ENCODE data around the gene TAF13. TPM values are rescaled to one million over a fixed set of nuclear protein-coding genes. Genes with fewer than 3 reads are reported as not detected.

The TAF13 gene
- total and polyA plus RNA-seq, 9 of the 15 experiments (the other 6 are each of a cell fraction or from before 2014, with no cell fraction given) = 14.9 to 77.2 (median 38.7) TPM

- TF ChIP-seq, protein P1, sequence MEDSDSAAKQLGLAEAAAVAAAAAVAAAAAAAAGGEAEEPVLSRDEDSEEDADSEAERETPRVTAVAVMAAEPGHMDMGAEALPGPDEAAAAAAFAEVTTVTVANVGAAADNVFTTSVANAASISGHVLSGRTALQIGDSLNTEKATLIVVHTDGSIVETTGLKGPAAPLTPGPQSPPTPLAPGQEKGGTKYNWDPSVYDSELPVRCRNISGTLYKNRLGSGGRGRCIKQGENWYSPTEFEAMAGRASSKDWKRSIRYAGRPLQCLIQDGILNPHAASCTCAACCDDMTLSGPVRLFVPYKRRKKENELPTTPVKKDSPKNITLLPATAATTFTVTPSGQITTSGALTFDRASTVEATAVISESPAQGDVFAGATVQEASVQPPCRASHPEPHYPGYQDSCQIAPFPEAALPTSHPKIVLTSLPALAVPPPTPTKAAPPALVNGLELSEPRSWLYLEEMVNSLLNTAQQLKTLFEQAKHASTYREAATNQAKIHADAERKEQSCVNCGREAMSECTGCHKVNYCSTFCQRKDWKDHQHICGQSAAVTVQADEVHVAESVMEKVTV (CRISPR knock-in tag; IDR thresholded peaks at IDR 0.05) = peak; percentile 41
- TF ChIP-seq ZNF224 (CRISPR knock-in tag; IDR thresholded peaks at IDR 0.05) (no peak), NEUROD1 (IDR thresholded peaks at IDR 0.05; ENCODE audit: borderline replicate concordance, low read depth, low read length, partially characterized antibody) (peak; percentile 38), NR4A1 (CRISPR knock-in tag; IDR thresholded peaks at IDR 0.05) (no peak), NR4A1 (tag; IDR thresholded peaks at IDR 0.05) (no peak), CC2D1A (IDR thresholded peaks at IDR 0.05) (peak; percentile 58), KLF16 (IDR thresholded peaks at IDR 0.05) (peak; percentile 62; the same call in 1 of the 2 replicates), KDM2B (CRISPR knock-in tag; IDR thresholded peaks at IDR 0.05) (0 out of 2 replicates have a peak, but pooled peaks have one; percentile 57), GATAD2A (IDR thresholded peaks at IDR 0.05) (no peak), NR2F6 (CRISPR knock-in tag; IDR thresholded peaks at IDR 0.05) (no peak), FOXJ3 (CRISPR knock-in tag; IDR thresholded peaks at IDR 0.05) (peak; percentile 78; the same call in 1 of the 2 replicates)
- TF ChIP-seq, protein P2, sequence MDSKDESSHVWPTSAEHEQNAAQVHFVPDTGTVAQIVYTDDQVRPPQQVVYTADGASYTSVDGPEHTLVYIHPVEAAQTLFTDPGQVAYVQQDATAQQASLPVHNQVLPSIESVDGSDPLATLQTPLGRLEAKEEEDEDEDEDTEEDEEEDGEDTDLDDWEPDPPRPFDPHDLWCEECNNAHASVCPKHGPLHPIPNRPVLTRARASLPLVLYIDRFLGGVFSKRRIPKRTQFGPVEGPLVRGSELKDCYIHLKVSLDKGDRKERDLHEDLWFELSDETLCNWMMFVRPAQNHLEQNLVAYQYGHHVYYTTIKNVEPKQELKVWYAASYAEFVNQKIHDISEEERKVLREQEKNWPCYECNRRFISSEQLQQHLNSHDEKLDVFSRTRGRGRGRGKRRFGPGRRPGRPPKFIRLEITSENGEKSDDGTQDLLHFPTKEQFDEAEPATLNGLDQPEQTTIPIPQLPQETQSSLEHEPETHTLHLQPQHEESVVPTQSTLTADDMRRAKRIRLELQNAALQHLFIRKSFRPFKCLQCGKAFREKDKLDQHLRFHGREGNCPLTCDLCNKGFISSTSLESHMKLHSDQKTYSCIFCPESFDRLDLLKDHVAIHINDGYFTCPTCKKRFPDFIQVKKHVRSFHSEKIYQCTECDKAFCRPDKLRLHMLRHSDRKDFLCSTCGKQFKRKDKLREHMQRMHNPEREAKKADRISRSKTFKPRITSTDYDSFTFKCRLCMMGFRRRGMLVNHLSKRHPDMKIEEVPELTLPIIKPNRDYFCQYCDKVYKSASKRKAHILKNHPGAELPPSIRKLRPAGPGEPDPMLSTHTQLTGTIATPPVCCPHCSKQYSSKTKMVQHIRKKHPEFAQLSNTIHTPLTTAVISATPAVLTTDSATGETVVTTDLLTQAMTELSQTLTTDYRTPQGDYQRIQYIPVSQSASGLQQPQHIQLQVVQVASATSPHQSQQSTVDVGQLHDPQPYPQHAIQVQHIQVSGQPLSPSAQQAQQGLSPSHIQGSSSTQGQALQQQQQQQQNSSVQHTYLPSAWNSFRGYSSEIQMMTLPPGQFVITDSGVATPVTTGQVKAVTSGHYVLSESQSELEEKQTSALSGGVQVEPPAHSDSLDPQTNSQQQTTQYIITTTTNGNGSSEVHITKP (IDR thresholded peaks at IDR 0.05; ENCODE audit: partially characterized antibody) = no peak
- TF ChIP-seq, protein P3, sequence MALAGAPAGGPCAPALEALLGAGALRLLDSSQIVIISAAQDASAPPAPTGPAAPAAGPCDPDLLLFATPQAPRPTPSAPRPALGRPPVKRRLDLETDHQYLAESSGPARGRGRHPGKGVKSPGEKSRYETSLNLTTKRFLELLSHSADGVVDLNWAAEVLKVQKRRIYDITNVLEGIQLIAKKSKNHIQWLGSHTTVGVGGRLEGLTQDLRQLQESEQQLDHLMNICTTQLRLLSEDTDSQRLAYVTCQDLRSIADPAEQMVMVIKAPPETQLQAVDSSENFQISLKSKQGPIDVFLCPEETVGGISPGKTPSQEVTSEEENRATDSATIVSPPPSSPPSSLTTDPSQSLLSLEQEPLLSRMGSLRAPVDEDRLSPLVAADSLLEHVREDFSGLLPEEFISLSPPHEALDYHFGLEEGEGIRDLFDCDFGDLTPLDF (CRISPR knock-in tag; IDR thresholded peaks at IDR 0.05) = no peak
- TF ChIP-seq, protein P4, sequence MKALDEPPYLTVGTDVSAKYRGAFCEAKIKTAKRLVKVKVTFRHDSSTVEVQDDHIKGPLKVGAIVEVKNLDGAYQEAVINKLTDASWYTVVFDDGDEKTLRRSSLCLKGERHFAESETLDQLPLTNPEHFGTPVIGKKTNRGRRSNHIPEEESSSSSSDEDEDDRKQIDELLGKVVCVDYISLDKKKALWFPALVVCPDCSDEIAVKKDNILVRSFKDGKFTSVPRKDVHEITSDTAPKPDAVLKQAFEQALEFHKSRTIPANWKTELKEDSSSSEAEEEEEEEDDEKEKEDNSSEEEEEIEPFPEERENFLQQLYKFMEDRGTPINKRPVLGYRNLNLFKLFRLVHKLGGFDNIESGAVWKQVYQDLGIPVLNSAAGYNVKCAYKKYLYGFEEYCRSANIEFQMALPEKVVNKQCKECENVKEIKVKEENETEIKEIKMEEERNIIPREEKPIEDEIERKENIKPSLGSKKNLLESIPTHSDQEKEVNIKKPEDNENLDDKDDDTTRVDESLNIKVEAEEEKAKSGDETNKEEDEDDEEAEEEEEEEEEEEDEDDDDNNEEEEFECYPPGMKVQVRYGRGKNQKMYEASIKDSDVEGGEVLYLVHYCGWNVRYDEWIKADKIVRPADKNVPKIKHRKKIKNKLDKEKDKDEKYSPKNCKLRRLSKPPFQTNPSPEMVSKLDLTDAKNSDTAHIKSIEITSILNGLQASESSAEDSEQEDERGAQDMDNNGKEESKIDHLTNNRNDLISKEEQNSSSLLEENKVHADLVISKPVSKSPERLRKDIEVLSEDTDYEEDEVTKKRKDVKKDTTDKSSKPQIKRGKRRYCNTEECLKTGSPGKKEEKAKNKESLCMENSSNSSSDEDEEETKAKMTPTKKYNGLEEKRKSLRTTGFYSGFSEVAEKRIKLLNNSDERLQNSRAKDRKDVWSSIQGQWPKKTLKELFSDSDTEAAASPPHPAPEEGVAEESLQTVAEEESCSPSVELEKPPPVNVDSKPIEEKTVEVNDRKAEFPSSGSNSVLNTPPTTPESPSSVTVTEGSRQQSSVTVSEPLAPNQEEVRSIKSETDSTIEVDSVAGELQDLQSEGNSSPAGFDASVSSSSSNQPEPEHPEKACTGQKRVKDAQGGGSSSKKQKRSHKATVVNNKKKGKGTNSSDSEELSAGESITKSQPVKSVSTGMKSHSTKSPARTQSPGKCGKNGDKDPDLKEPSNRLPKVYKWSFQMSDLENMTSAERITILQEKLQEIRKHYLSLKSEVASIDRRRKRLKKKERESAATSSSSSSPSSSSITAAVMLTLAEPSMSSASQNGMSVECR (CRISPR knock-in tag; IDR thresholded peaks at IDR 0.05) = no peak; the same call in 1 of the 2 replicates
- TF ChIP-seq, protein P5, sequence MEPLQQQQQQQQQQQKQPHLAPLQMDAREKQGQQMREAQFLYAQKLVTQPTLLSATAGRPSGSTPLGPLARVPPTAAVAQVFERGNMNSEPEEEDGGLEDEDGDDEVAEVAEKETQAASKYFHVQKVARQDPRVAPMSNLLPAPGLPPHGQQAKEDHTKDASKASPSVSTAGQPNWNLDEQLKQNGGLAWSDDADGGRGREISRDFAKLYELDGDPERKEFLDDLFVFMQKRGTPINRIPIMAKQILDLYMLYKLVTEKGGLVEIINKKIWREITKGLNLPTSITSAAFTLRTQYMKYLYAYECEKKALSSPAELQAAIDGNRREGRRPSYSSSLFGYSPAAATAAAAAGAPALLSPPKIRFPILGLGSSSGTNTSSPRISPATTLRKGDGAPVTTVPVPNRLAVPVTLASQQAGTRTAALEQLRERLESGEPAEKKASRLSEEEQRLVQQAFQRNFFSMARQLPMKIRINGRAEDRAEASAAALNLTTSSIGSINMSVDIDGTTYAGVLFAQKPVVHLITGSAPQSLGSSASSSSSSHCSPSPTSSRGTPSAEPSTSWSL (CRISPR knock-in tag; IDR thresholded peaks at IDR 0.05; ENCODE audit: borderline replicate concordance) = no peak
These were observed 37.0 kb upstream of the TAF13 start (continued) for GRCh38 chr1:109112652-109113285.
